HFFc6 (cell line): ENCODE measurements around the gene PDCD1LG2. TPM values are rescaled to one million over a fixed set of nuclear protein-coding genes. Genes with fewer than 3 reads are reported as not detected.

Source experiments
- DNase-seq: peaks from one replicate; pipeline ENCODE4 v3.0.0-alpha.2; 2018
- H3K27ac Mint-ChIP-seq: 2 replicates; pipeline ENCODE4 v1.8.0; 2020; ENCODE audit warnings: mild to moderate bottlenecking, mixed read lengths
- H3K27me3 Mint-ChIP-seq: 2 replicates; pipeline ENCODE4 v1.8.0; 2021; ENCODE audit warnings: mild to moderate bottlenecking, moderate library complexity, mixed read lengths; ENCODE audit not compliant: insufficient read depth
- H3K36me3 Mint-ChIP-seq: 2 replicates; pipeline ENCODE4 v1.8.0; 2021; ENCODE audit warnings: low read depth, mixed read lengths
- H3K4me1 Mint-ChIP-seq: 2 replicates; pipeline ENCODE4 v1.8.0; 2020; ENCODE audit warnings: low read depth, mixed read lengths
- H3K4me3 Mint-ChIP-seq: 2 replicates; pipeline ENCODE4 v1.8.0; 2020; ENCODE audit warnings: mild to moderate bottlenecking, moderate library complexity, mixed read lengths
- H3K9me3 Mint-ChIP-seq: 2 replicates; pipeline ENCODE4 v1.8.0; 2020; ENCODE audit warnings: mild to moderate bottlenecking, mixed read lengths
- total RNA-seq, 6 experiments: library from RNA; stranded (reverse); fragmentation: NEBNext Ultra II Directional; extraction: Animal tissue kit (Norgen Biotek cat#: 25700); gene quantifications; 2 replicates in 1 of 6; 3 replicates in 5 of 6; pipeline ENCODE4 v1.2.3, GENCODE V29; 2021
- TF ChIP-seq, protein P1 (sequence below): fragments of 200-600 bp; sonication (generic); IDR thresholded peaks from 2 replicates; pipeline ENCODE4 v1.5.0; 2021; ENCODE audit warnings: antibody characterized with exemption, mild to moderate bottlenecking

Gene PDCD1LG2
- total RNA-seq, 6 experiments from 2014 or later: 31.6 to 50.9 (median 42.6) TPM

DNA sequence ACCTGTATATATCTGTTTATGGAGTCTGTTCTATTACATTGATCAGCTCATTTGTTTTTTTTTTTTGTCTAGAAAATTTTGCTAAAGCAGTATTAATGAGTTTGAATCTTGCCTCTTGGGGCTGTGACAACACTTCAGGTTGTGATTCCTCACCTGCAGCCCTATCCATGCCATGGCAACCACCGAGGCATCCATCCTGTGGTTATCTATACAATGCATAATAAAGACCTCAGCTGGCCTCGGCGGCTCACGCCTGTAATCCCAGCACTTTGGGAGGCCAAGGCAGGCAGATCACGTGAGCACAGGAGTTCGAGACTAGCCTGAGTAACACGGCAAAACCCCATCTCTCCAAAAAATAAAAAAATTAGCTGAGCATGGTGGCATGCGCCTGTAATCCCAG is 28.1 kb upstream of the PDCD1LG2 start:
- Mint-ChIP-seq H3K36me3 (no peaks in the 10 kb centered on the region), H3K27ac (no peak overlapping the region), H3K27me3 (peaks cover 3% of the 10 kb centered on the region; the same call in 1 of the 2 replicates), H3K4me1 (0 out of 2 replicates have a peak, but pooled peaks cover 6% of the 10 kb centered on the region), H3K9me3 (no peaks in the 10 kb centered on the region), H3K4me3 (no peak overlapping the region)
- no peak for DNase-seq
- TF ChIP-seq, protein P1, sequence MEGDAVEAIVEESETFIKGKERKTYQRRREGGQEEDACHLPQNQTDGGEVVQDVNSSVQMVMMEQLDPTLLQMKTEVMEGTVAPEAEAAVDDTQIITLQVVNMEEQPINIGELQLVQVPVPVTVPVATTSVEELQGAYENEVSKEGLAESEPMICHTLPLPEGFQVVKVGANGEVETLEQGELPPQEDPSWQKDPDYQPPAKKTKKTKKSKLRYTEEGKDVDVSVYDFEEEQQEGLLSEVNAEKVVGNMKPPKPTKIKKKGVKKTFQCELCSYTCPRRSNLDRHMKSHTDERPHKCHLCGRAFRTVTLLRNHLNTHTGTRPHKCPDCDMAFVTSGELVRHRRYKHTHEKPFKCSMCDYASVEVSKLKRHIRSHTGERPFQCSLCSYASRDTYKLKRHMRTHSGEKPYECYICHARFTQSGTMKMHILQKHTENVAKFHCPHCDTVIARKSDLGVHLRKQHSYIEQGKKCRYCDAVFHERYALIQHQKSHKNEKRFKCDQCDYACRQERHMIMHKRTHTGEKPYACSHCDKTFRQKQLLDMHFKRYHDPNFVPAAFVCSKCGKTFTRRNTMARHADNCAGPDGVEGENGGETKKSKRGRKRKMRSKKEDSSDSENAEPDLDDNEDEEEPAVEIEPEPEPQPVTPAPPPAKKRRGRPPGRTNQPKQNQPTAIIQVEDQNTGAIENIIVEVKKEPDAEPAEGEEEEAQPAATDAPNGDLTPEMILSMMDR: no peak

DNA sequence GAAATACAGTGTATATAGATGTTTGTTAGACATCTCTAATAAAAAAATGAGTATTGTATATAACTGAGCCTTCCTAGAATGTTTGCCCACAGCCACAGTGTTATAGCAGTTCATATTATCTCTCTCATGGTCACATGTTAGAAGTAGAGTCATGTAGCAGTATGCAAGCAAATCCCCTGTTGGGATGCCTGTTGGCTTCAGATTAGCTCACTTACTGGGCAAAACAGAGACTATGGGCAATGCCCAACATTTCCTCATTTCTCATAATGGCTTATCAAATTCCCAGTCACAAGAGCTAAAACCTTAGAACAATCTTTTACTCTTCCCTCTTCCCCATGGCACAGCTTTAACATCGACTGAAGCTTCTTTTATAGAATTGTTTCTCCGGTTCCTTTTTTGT is 27.0 kb upstream of the PDCD1LG2 start:
- H3K36me3 Mint-ChIP-seq: no peaks in the 10 kb centered on the region
- H3K9me3 Mint-ChIP-seq: no peaks in the 10 kb centered on the region
- no peak overlapping the region for H3K4me3 Mint-ChIP-seq
- TF ChIP-seq, protein P1: no peak
- 0 out of 2 replicates have a peak, but pooled peaks cover 9% of the 10 kb centered on the region for H3K4me1 Mint-ChIP-seq
- no peak for DNase-seq
- no peak overlapping the region for H3K27ac Mint-ChIP-seq
- peaks cover 3% of the 10 kb centered on the region; the same call in 1 of the 2 replicates for H3K27me3 Mint-ChIP-seq

DNA sequence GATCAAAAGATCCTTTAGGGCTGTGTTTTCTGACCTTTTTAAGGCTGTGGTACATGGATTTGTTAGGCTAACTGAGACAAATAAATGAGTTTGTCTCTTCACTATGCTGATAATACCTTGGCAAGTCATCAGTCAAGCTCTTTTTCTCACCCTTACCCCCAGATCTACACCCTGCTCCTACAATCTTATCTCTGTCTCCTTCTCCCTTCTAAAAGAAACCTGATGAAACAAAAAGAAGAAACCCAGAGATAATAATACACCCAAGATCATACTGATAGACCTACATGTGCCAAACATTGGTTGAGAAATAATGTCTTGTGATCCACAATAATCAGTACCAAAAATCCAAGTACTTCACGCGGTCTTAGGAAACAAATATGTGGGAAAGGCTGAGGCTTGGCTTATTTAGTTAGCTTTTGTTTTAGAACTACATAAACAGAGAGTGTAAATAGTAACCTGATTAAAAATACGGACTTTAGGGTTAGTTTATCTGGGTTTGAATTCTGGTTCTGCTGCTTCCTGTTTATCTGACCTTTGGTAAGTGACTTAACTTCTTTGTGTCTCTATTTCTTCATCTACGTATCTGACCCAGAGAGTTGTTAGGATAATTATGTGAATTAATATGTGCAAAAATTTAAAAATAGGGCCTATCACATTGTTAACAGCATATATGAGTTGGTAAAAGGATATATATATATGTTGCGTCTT is 24.8 kb upstream of the PDCD1LG2 start:
- DNase-seq: no peak
- Mint-ChIP-seq H3K27me3 (peaks cover 3% of the 10 kb centered on the region; the same call in 1 of the 2 replicates), H3K27ac (no peak overlapping the region), H3K36me3 (no peaks in the 10 kb centered on the region), H3K4me1 (peaks cover 21% of the 10 kb centered on the region; the same call in 1 of the 2 replicates), H3K9me3 (no peaks in the 10 kb centered on the region), H3K4me3 (no peak overlapping the region)
- TF ChIP-seq, protein P1: no peak

DNA sequence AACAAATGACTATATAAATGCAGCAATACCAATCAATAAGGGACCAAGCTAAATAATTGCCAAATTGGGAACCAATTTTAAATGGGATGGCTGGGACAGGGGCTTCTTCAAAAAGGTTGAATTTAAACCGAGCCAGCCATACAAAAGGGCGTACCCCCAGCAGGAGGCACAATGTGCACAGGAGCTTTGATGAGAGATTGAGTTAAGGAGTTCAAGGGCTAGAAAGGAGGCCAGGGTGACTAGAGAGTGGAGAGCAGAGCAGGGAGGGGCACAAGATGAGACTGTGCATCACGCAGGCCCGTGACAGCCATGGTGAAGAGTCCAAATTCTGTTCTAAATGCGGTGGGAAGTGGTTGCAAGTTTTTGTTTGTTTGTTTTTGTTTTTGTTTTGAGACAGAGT is 23.3 kb upstream of the PDCD1LG2 start:
- TF ChIP-seq, protein P1: no peak
- Mint-ChIP-seq H3K4me3 (no peak overlapping the region), H3K27me3 (peaks cover 3% of the 10 kb centered on the region; the same call in 1 of the 2 replicates), H3K36me3 (no peaks in the 10 kb centered on the region), H3K4me1 (peaks cover 20% of the 10 kb centered on the region), H3K9me3 (no peaks in the 10 kb centered on the region), H3K27ac (no peak overlapping the region)
- no peak for DNase-seq

DNA sequence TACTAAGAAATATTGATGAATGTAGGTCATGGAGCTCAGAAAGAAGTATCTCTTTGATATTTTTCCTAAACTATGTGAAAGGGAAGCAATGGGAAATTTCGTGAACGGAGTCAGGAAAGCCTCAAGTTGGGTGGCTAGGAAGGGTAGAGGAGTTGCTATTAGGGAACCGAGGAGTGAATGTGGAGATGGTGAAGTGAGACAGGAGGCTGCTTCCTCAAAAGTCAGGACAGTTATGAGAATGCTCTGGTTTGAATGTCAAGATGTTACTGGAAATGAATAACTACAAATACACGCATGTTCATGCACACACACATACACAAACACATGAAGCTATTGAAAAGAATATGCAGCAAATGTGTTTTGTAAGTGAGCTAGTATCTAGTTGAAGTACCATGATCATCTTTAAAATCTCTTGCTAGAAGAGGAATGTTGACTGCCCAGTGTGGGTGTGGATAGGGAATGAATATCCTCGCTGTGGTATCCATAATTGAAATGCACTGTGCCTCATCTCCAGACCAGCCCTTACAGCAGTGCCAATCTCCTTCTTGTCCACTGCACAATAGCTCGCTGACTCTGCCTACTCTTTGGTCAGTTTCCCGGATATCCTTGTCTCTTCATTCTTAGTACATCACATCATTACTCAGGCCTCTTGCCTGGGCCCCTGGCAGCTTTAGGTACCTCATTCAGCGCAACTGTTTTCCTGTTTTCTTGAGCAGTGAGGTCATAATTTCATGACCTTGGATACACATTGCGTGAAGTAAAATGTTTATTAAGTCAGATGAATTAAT is 21.9 kb upstream of the PDCD1LG2 start:
- Mint-ChIP-seq H3K4me1 (peaks cover 31% of the 10 kb centered on the region), H3K4me3 (no peak overlapping the region)

More for the DNA sequence above, 21.9 kb upstream of the PDCD1LG2 start:
- DNase-seq: no peak
- TF ChIP-seq, protein P1: no peak
- H3K36me3 Mint-ChIP-seq: no peaks in the 10 kb centered on the region
- no peak overlapping the region for H3K27ac Mint-ChIP-seq
- H3K9me3 Mint-ChIP-seq: no peaks in the 10 kb centered on the region
- peaks cover 3% of the 10 kb centered on the region for H3K27me3 Mint-ChIP-seq
